LNCAP (cell line): ENCODE data around the gene MX2.

Experiments used
- TF ChIP-seq, protein P1 (sequence below): fragments of 450-650 bp; IDR thresholded peaks from 2 replicates; pipeline ENCODE4 v1.5.1; 2017; ENCODE audit warnings: mild to moderate bottlenecking

MX2 gene

GRCh38 chr21:41319273-41319672 lies 42.6 kb upstream of the MX2 start:
- TF ChIP-seq, protein P1, sequence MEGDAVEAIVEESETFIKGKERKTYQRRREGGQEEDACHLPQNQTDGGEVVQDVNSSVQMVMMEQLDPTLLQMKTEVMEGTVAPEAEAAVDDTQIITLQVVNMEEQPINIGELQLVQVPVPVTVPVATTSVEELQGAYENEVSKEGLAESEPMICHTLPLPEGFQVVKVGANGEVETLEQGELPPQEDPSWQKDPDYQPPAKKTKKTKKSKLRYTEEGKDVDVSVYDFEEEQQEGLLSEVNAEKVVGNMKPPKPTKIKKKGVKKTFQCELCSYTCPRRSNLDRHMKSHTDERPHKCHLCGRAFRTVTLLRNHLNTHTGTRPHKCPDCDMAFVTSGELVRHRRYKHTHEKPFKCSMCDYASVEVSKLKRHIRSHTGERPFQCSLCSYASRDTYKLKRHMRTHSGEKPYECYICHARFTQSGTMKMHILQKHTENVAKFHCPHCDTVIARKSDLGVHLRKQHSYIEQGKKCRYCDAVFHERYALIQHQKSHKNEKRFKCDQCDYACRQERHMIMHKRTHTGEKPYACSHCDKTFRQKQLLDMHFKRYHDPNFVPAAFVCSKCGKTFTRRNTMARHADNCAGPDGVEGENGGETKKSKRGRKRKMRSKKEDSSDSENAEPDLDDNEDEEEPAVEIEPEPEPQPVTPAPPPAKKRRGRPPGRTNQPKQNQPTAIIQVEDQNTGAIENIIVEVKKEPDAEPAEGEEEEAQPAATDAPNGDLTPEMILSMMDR: no peak

- TF ChIP-seq, protein P1: no peak
These were observed 40.5 kb upstream of the MX2 start for GRCh38 chr21:41321211-41321907.

GRCh38 chr21:41321908-41322495 lies 39.8 kb upstream of the MX2 start:
- TF ChIP-seq, protein P1: no peak

DNA sequence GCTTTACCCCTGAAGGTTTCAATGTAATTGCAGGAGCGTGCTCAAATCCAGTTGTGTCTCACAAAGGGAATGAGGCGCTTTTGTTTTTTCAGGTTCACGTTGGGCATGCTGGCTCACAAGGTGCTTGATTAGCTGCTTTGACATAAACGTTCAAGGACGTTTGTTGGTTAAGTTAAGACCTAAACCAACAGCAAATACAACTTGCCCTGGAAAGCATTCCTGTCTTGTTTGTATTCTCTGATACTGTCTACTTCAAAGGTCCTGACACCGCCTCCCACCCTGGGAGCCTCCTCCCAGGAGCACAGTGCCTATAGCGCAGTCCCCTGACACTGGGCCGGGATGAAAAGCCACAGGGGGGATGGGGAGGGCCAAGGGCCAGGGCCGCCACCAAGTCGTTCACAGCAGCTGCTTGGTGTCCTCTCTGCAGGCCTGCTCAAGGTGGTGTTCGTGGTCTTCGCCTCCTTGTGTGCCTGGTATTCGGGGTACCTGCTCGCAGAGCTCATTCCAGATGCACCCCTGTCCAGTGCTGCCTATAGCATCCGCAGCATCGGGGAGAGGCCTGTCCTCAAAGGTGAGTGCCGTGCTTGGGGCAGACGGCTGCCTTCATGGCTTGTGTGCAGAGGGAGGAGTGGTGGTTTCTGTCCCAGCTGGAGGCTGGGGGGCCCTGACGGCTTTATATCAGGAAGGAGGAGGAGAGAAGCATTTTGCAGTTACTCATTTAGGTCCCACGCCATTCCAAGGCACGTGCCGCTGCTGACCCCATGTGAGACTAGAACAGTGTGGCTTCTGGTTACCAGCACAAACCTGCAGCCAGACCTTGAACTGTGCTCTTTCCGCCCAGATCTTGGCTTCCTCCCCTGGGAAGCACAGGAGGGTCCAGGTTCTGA lies 39.1 kb upstream of the MX2 start:
- TF ChIP-seq, protein P1: no peak

GRCh38 chr21:41325138-41325912 lies 36.5 kb upstream of the MX2 start:
- TF ChIP-seq, protein P1: no peak

DNA sequence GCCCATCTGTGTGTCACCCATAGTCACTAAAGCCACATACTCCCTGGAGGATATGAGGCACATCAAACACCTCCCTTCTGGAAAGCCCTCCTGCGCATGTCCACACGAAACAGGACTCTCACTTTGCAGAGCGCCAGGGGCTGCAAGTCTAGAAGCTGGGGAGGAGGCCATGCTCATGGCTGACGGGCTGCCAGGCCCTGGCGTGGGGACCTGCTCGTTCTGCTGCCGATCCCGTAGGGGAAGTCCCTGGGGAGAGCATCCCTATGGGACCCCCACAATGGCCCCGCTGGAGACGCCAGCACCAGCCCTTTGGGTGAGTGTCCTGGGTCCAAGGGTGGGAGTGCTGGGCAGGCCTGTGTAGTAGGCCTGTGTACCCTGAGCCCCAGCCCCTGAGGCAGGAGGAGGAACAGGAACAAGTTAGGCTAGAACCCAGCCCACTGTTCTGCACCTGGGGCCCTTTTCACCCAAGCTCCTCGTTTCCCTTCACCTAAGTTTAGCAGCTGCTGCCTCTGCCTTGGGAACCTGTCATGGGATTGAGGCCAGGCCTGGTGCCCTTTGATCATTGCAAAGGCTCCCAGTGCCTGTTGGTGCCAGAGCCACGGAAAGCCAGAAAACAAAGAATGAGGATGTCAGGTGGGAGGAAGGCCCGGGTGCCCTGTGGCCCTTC lies 35.3 kb upstream of the MX2 start:
- TF ChIP-seq, protein P1: no peak

DNA sequence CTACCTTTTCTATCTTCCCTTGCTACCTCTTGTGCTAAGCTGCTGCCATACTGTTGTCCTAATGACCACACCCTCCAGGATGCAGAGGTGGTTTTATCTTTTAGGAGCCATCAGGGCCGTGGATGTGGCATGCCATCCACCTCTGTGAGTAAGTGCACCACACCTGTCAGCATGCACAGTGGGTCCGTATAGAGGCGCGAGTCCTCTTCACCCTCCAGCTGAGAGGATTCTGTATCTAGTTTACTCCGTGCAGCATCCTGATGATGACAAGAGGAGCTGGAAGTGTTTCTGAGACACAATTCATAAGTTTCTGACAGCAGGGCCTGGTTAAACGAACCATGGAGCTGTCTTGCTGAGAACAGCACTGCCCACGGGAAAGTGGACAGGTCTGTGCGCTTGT lies 34.1 kb upstream of the MX2 start:
- TF ChIP-seq, protein P1: no peak
